B cell (primary cell): ENCODE measurements around the gene CLEC1A.

Source experiments
- EZH2 ChIP-seq: IDR thresholded peaks from 2 replicates; pipeline ENCODE4 v1.6.1; 2012; ENCODE audit warnings: borderline replicate concordance, low read depth, mild to moderate bottlenecking, moderate library complexity, low read length; ENCODE audit not compliant: insufficient read depth, poor library complexity, severe bottlenecking
- TF ChIP-seq, protein P1 (sequence below): fragments of 200-600 bp; IDR thresholded peaks from one replicate; pipeline ENCODE4 v1.8.0; 2022; ENCODE audit warnings: antibody characterized with exemption, mild to moderate bottlenecking

- TF ChIP-seq, protein P1, sequence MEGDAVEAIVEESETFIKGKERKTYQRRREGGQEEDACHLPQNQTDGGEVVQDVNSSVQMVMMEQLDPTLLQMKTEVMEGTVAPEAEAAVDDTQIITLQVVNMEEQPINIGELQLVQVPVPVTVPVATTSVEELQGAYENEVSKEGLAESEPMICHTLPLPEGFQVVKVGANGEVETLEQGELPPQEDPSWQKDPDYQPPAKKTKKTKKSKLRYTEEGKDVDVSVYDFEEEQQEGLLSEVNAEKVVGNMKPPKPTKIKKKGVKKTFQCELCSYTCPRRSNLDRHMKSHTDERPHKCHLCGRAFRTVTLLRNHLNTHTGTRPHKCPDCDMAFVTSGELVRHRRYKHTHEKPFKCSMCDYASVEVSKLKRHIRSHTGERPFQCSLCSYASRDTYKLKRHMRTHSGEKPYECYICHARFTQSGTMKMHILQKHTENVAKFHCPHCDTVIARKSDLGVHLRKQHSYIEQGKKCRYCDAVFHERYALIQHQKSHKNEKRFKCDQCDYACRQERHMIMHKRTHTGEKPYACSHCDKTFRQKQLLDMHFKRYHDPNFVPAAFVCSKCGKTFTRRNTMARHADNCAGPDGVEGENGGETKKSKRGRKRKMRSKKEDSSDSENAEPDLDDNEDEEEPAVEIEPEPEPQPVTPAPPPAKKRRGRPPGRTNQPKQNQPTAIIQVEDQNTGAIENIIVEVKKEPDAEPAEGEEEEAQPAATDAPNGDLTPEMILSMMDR: no peak
- TF ChIP-seq EZH2: no peak
These were observed 33.5 kb downstream of the CLEC1A start for GRCh38 chr12:10065241-10065640.
